HepG2 (cell line): ENCODE measurements around the gene COPB2. TPM values are rescaled to one million over a fixed set of nuclear protein-coding genes. Genes with fewer than 3 reads are reported as not detected.

Experiments
- AHR ChIP-seq: IDR thresholded peaks from 2 replicates; pipeline ENCODE4 v1.6.1; 2018; ENCODE audit warnings: missing genetic modification reagents, missing compliant biosample characterization
- CBX2 ChIP-seq, 2 experiments: fragments of 200-600 bp in 1 of 2; sonication (generic); formaldehyde crosslinking in 1 of 2; IDR thresholded peaks; 2 replicates each; pipeline versions ENCODE4 v1.7.0 to v1.8.1; 2018 to 2022; ENCODE audit warnings: low read depth in 2 of 2, low read length in 1 of 2, mild to moderate bottlenecking in 1 of 2, missing genetic modification reagents in 1 of 2
- FOXK2 ChIP-seq: fragments of 450-650 bp; IDR thresholded peaks from 2 replicates; pipeline ENCODE4 v1.6.1; 2016
- IRF2 ChIP-seq: IDR thresholded peaks from 2 replicates; pipeline ENCODE4 v1.6.1; 2018; ENCODE audit warnings: missing genetic modification reagents, missing compliant biosample characterization
- MEIS2 ChIP-seq: sonication (generic); formaldehyde crosslinking; IDR thresholded peaks from 2 replicates; pipeline ENCODE4 v1.9.0; 2021; ENCODE audit warnings: mild to moderate bottlenecking, missing genetic modification reagents
- MIER2 ChIP-seq: IDR thresholded peaks from 2 replicates; pipeline ENCODE4 v1.6.1; 2016; ENCODE audit warnings: missing biosample characterization, missing genetic modification reagents
- SALL1 ChIP-seq: sonication (generic); formaldehyde crosslinking; IDR thresholded peaks from 2 replicates; pipeline ENCODE4 v1.8.0; 2022; ENCODE audit warnings: mild to moderate bottlenecking, missing genetic modification reagents
- SMARCC2 ChIP-seq: fragments of 450-650 bp; IDR thresholded peaks from 2 replicates; pipeline ENCODE4 v1.6.1; 2017; ENCODE audit warnings: antibody characterized with exemption, mild to moderate bottlenecking
- SMARCE1 ChIP-seq: fragments of 450-650 bp; IDR thresholded peaks from 2 replicates; pipeline ENCODE4 v1.6.1; 2017; ENCODE audit warnings: borderline replicate concordance
- SRF ChIP-seq: IDR thresholded peaks from 2 replicates; pipeline ENCODE4 v1.6.1; 2011; ENCODE audit warnings: mild to moderate bottlenecking, low read depth, low read length, moderate library complexity
- TCF12 ChIP-seq, 2 experiments: fragments of 450-650 bp in 1 of 2; sonication (generic) in 1 of 2; formaldehyde crosslinking in 1 of 2; IDR thresholded peaks; 2 replicates each; pipeline versions ENCODE4 v1.6.1 to v1.8.0; 2017 to 2022; ENCODE audit warnings: antibody characterized with exemption in 1 of 2, mild to moderate bottlenecking in 1 of 2, missing genetic modification reagents in 1 of 2, moderate library complexity in 1 of 2
- THAP11 ChIP-seq: IDR thresholded peaks from 2 replicates; pipeline ENCODE4 v1.6.1; 2016; ENCODE audit warnings: missing biosample characterization, missing genetic modification reagents
- YEATS4 ChIP-seq: sonication (generic); formaldehyde crosslinking; IDR thresholded peaks from 2 replicates; pipeline ENCODE4 v1.4.0; 2020; ENCODE audit warnings: missing genetic modification reagents, borderline replicate concordance
- ZFP36L2 ChIP-seq: sonication (generic); formaldehyde crosslinking; IDR thresholded peaks from 2 replicates; pipeline ENCODE4 v1.4.0; 2020; ENCODE audit warnings: missing genetic modification reagents
- ZMYM2 ChIP-seq: sonication (generic); formaldehyde crosslinking; IDR thresholded peaks from 2 replicates; pipeline ENCODE4 v1.8.0; 2022; ENCODE audit warnings: mild to moderate bottlenecking, missing genetic modification reagents
- ZNF205 ChIP-seq: IDR thresholded peaks from 2 replicates; pipeline ENCODE4 v1.6.1; 2018; ENCODE audit warnings: missing biosample characterization, missing genetic modification reagents
- ZNF232 ChIP-seq: sonication (generic); formaldehyde crosslinking; IDR thresholded peaks from 2 replicates; pipeline ENCODE4 v1.4.0; 2020; ENCODE audit warnings: missing genetic modification reagents, borderline replicate concordance
- ZNF235 ChIP-seq: sonication (generic); formaldehyde crosslinking; IDR thresholded peaks from 2 replicates; pipeline ENCODE4 v1.8.1; 2023; ENCODE audit warnings: mild to moderate bottlenecking, missing genetic modification reagents, borderline replicate concordance
- ZNF564 ChIP-seq: sonication (generic); formaldehyde crosslinking; IDR thresholded peaks from 2 replicates; pipeline ENCODE4 v1.8.1; 2023; ENCODE audit warnings: mild to moderate bottlenecking, missing genetic modification reagents
- ZNF672 ChIP-seq: sonication (generic); formaldehyde crosslinking; IDR thresholded peaks from 2 replicates; pipeline ENCODE4 v1.8.1; 2022; ENCODE audit warnings: missing genetic modification reagents
- polyA plus RNA-seq, 8 experiments: library from polyadenylated mRNA; depleted of rRNA in 3 of 8; stranded (reverse) in 7 of 8; unstranded in 1 of 8; fragments of >200 nt; fragmentation: Illumina TruSeq in 4 of 8; extraction: Trizol in 4 of 8; gene quantifications; 2 replicates each; pipeline versions ENCODE4 v1.2.1 to v1.2.3, GENCODE V29; 2011 to 2016; ENCODE audit warnings: low read depth in 4 of 8, missing spikeins in 1 of 8, mixed read lengths in 1 of 8; ENCODE audit not compliant: insufficient read depth in 1 of 8
- total RNA-seq, 5 experiments: library from RNA; depleted of rRNA; stranded (reverse); fragments of >200 nt; fragmentation: Illumina TruSeq; extraction: Trizol; gene quantifications; 2 replicates each; pipeline ENCODE4 v1.2.3, GENCODE V29; 2016; ENCODE audit warnings: low read depth in 1 of 5
- TF ChIP-seq, protein P1 (sequence below): sonication (generic); formaldehyde crosslinking; IDR thresholded peaks from 2 replicates; pipeline ENCODE4 v1.5.1; 2020; ENCODE audit warnings: mild to moderate bottlenecking, missing genetic modification reagents, borderline replicate concordance
- TF ChIP-seq, protein P2 (sequence below): sonication (generic); formaldehyde crosslinking; IDR thresholded peaks from 2 replicates; pipeline ENCODE4 v1.5.0; 2020; ENCODE audit warnings: missing genetic modification reagents, mild to moderate bottlenecking, borderline replicate concordance
- TF ChIP-seq, protein P3 (sequence below): sonication (generic); formaldehyde crosslinking; IDR thresholded peaks from 2 replicates; pipeline ENCODE4 v1.4.0; 2020; ENCODE audit warnings: mild to moderate bottlenecking, missing genetic modification reagents

COPB2 gene
- total and polyA plus RNA-seq, 2 of the 13 experiments (the other 11 are each of a cell fraction or from before 2014, with no cell fraction given) = 83.3 to 217 TPM

DNA sequence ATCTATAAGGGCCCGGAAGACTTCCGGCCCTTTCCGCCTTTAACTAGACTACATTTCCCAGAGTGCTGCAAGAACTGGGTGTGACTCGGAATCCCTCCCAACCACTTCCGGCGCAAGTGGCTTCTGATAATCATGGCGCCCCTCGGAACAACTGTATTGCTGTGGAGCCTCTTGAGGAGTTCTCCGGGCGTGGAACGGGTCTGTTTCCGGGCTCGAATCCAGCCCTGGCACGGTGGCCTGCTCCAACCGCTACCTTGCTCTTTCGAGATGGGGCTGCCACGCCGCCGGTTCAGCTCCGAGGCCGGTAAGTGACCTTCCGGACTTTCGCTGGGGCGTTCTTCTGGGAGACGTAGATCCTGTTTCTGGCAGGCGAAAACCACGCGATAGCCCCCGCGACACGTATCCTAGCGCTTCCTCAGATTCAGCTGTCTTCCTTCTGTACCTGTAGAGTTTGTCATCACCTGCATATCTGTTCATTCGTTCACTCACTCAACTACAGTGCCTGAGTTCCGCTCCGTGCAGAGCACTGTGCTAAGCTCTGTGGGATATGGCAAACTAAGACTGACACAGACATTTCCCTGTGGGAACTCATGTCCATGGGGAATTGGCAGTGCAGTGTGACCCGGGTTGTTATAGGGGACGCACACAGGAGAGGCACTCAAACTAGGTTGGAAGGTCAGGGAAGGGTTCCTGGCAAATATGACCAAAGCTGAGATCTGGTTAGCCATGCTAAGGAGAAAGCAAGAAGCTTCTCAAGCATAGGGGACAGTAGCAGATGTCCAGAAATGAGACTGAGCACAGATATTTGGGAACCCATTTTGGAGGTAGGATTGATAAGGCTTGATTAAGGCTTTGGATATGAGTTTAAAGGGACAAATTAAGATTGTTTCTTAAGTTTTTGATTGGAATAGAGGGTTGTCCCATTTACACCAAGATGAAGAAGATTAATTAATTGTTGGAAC lies 45.3 kb downstream of the COPB2 start, which contains the start of gene MRPS22 (continued):
- TF ChIP-seq ZNF672 (CRISPR knock-in tag) (no peak), ZNF232 (no peak), CBX2 (IDR thresholded peaks at IDR 0.05; ENCODE audit: low read depth, low read length) (no peak; the same call in 1 of the 2 replicates), CBX2 (CRISPR knock-in tag; IDR thresholded peaks at IDR 0.05; ENCODE audit: low read depth) (no peak; the same call in 1 of the 2 replicates), THAP11 (CRISPR knock-in tag) (peak; percentile 96), SMARCE1 (no peak), MIER2 (CRISPR knock-in tag) (0 out of 2 replicates have a peak, but pooled peaks have one; percentile 11), SMARCC2 (no peak), IRF2 (CRISPR knock-in tag) (peak; percentile 64), MEIS2 (CRISPR knock-in tag) (peak; percentile 61), ZFP36L2 (CRISPR knock-in tag) (no peak), SALL1 (CRISPR knock-in tag) (peak; percentile 52), ZNF205 (CRISPR knock-in tag) (no peak), SRF (peak; percentile 29; the same call in 1 of the 2 replicates), AHR (CRISPR knock-in tag) (no peak), ZMYM2 (CRISPR knock-in tag) (no peak), FOXK2 (no peak), ZNF235 (no peak), YEATS4 (peak; percentile 93), ZNF564 (CRISPR knock-in tag) (no peak), TCF12 (IDR thresholded peaks at IDR 0.05) (no peak), TCF12 (CRISPR knock-in tag; IDR thresholded peaks at IDR 0.05) (no peak)
- TF ChIP-seq, protein P1, sequence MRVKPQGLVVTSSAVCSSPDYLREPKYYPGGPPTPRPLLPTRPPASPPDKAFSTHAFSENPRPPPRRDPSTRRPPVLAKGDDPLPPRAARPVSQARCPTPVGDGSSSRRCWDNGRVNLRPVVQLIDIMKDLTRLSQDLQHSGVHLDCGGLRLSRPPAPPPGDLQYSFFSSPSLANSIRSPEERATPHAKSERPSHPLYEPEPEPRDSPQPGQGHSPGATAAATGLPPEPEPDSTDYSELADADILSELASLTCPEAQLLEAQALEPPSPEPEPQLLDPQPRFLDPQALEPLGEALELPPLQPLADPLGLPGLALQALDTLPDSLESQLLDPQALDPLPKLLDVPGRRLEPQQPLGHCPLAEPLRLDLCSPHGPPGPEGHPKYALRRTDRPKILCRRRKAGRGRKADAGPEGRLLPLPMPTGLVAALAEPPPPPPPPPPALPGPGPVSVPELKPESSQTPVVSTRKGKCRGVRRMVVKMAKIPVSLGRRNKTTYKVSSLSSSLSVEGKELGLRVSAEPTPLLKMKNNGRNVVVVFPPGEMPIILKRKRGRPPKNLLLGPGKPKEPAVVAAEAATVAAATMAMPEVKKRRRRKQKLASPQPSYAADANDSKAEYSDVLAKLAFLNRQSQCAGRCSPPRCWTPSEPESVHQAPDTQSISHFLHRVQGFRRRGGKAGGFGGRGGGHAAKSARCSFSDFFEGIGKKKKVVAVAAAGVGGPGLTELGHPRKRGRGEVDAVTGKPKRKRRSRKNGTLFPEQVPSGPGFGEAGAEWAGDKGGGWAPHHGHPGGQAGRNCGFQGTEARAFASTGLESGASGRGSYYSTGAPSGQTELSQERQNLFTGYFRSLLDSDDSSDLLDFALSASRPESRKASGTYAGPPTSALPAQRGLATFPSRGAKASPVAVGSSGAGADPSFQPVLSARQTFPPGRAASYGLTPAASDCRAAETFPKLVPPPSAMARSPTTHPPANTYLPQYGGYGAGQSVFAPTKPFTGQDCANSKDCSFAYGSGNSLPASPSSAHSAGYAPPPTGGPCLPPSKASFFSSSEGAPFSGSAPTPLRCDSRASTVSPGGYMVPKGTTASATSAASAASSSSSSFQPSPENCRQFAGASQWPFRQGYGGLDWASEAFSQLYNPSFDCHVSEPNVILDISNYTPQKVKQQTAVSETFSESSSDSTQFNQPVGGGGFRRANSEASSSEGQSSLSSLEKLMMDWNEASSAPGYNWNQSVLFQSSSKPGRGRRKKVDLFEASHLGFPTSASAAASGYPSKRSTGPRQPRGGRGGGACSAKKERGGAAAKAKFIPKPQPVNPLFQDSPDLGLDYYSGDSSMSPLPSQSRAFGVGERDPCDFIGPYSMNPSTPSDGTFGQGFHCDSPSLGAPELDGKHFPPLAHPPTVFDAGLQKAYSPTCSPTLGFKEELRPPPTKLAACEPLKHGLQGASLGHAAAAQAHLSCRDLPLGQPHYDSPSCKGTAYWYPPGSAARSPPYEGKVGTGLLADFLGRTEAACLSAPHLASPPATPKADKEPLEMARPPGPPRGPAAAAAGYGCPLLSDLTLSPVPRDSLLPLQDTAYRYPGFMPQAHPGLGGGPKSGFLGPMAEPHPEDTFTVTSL (CRISPR knock-in tag) = no peak; the same call in 1 of the 2 replicates
- TF ChIP-seq, protein P2, sequence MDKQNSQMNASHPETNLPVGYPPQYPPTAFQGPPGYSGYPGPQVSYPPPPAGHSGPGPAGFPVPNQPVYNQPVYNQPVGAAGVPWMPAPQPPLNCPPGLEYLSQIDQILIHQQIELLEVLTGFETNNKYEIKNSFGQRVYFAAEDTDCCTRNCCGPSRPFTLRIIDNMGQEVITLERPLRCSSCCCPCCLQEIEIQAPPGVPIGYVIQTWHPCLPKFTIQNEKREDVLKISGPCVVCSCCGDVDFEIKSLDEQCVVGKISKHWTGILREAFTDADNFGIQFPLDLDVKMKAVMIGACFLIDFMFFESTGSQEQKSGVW (CRISPR knock-in tag) = no peak; the same call in 1 of the 2 replicates
- TF ChIP-seq, protein P3, sequence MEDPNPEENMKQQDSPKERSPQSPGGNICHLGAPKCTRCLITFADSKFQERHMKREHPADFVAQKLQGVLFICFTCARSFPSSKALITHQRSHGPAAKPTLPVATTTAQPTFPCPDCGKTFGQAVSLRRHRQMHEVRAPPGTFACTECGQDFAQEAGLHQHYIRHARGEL (CRISPR knock-in tag) = no peak
